Heart left ventricle (tissue), 13 donors: ENCODE measurements around the gene CAT.

Experiments used
- CTCF ChIP-seq, 12 donors: fragments of 200-600 bp; sonication (generic) in 4 of 12; IDR thresholded peaks; one replicate each; pipeline versions ENCODE4 v1.5.0 to v1.8.0; 2018 to 2022; ENCODE audit warnings: antibody characterized with exemption in 12 of 12, mild to moderate bottlenecking in 5 of 12
- POLR2A ChIP-seq, 2 donors: fragments of 450-650 bp; IDR thresholded peaks; one replicate each; pipeline ENCODE4 v1.6.1; 2017; ENCODE audit warnings: antibody characterized with exemption in 2 of 2, mild to moderate bottlenecking in 2 of 2, moderate library complexity in 2 of 2
- donor health status: ischemic (EF 13 %, LVEDD 7.1; RV severe dilation, severe dysfunction).
- donor health status: DM: no; HTN: yes; CAD: no.
- donor health status: DM: no; HTN: no; CAD: no.
- donor health status: ischemic (EF 25% LVEDD 6.9; RV normal size, moderate dysfunction).
- donor health status: ischemic (EF 25% LVEDD 5.7; RV mildly dilated, moderate dysfunction).
- donor health status: ischemic (EF 35%, LVEDD 5.7; RV mildly dilated, moderate dysfunction).
- donor health status: nonischemic (EF 11% LVEDD 7.7; RV severe dilation, severe dysfunction).
- donor health status: DM: yes; HTN: yes; CAD: no.
- donor health status: PGD.
- donor health status: ischemic (EF 29% LVEDD 5.4; RV normal size, mild dysfunction).
- donor health status: nonischemic (EF 23%, LVEDD 6.1; RV moderate dilation, normal function).

DNA sequence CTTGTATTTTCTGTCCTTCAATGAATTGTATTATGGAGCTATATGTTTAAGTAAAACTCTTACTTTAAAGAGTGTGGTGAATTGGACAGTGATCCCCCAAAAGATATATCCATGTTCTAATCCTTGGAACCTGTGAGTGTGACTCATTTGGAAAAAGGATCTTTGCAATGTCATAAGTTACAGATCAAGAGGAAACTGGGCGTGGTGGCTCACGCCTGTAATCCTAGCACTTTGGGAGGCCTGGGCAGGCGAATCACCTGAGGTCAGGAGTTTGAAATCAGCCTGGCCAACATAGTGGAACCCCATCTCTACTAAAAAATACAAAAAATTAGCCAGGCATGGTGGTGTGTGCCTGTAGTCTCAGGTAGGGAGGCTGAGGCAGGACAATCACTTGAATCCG lies 38.1 kb downstream of the CAT start:
- TF ChIP-seq CTCF (IDR thresholded peaks at IDR 0.05) (no peak), POLR2A (IDR thresholded peaks at IDR 0.05) (no peak)
